Spleen (tissue), 11 donors: ENCODE measurements around the gene CD34. TPM values are rescaled to one million over a fixed set of nuclear protein-coding genes. Genes with fewer than 3 reads are reported as not detected.

ENCODE experiments used
- DNase-seq: peaks from one replicate; pipeline ENCODE4 v3.0.0-alpha.2; 2020
- H3K27ac ChIP-seq, 8 donors: fragments of 200-600 bp; sonication (generic) in 7 of 8; 1 replicate in 4 of 8; 2 replicates in 4 of 8; pipeline versions ENCODE4 v1.5.0 to v1.8.0; 2016 to 2021; ENCODE audit warnings: inconsistent platforms in 4 of 8, mild to moderate bottlenecking in 4 of 8, moderate library complexity in 1 of 8
- H3K27me3 ChIP-seq, 7 donors: fragments of 200-600 bp; sonication (generic) in 6 of 7; replicated peaks in 1 of 7; 1 replicate in 4 of 7; 2 replicates in 3 of 7; pipeline versions ENCODE4 v1.5.0 to v1.8.0; 2016 to 2021; ENCODE audit warnings: inconsistent platforms in 3 of 7, mild to moderate bottlenecking in 1 of 7
- H3K36me3 ChIP-seq, 6 donors: fragments of 200-600 bp; sonication (generic) in 5 of 6; 1 replicate in 4 of 6; 2 replicates in 2 of 6; pipeline versions ENCODE4 v1.5.0 to v1.8.0; 2016 to 2021; ENCODE audit warnings: inconsistent platforms in 2 of 6
- H3K4me1 ChIP-seq, 6 donors: fragments of 200-600 bp; sonication (generic) in 5 of 6; 1 replicate in 3 of 6; 2 replicates in 3 of 6; pipeline versions ENCODE4 v1.5.0 to v1.8.0; 2016 to 2021; ENCODE audit warnings: inconsistent platforms in 3 of 6
- H3K4me3 ChIP-seq, 8 donors: fragments of 200-600 bp; sonication (generic) in 7 of 8; 1 replicate in 4 of 8; 2 replicates in 4 of 8; pipeline versions ENCODE4 v1.5.0 to v1.8.0; 2016 to 2021; ENCODE audit warnings: inconsistent platforms in 4 of 8, mild to moderate bottlenecking in 4 of 8, moderate library complexity in 2 of 8
- H3K9me3 ChIP-seq, 8 donors: fragments of 200-600 bp; sonication (generic) in 7 of 8; 1 replicate in 4 of 8; 2 replicates in 4 of 8; pipeline versions ENCODE4 v1.5.0 to v1.8.0; 2016 to 2021; ENCODE audit warnings: inconsistent platforms in 4 of 8
- CTCF ChIP-seq, 11 experiments: fragments of 200-600 bp in 7 of 11; fragments of 450-650 bp in 4 of 11; sonication (generic) in 4 of 11; IDR thresholded peaks in 8 of 11; conservative IDR thresholded peaks in 3 of 11; 1 replicate in 7 of 11; 2 replicates in 4 of 11; pipeline versions ENCODE4 v1.4.0 to v1.8.0; 2016 to 2021; ENCODE audit warnings: antibody characterized with exemption in 11 of 11, inconsistent platforms in 4 of 11, mild to moderate bottlenecking in 1 of 11
- POLR2A ChIP-seq, 3 donors: fragments of 450-650 bp; IDR thresholded peaks; one replicate each; pipeline ENCODE4 v1.5.1; 2017; ENCODE audit warnings: antibody characterized with exemption in 3 of 3, mild to moderate bottlenecking in 1 of 3
- POLR2AphosphoS5 ChIP-seq, 3 donors: sonication (generic); formaldehyde crosslinking; IDR thresholded peaks; one replicate each; pipeline ENCODE4 v1.5.1; 2017; ENCODE audit warnings: antibody characterized with exemption in 3 of 3
- WGBS, 5 donors: extraction: QIAGEN DNeasy Blood & Tissue Kit in 3 of 5; methylation state at CpG; one replicate each; pipeline versions ENCODE4 v1.1.5 to v1.1.7; 2013 to 2018; 5-methylcytosine and 5-hydroxymethylcytosine counted together
- intact Hi-C: fragments of 100-400 bp; cut with DNase I; formaldehyde crosslinking; loops from one replicate; pipeline ENCODE4 v1.15.0; 2023; ENCODE audit warnings: low total_unique reads
- polyA plus RNA-seq, 3 donors: library from polyadenylated mRNA; stranded (reverse); fragments of 200-250 nt; gene quantifications; one replicate each; pipeline ENCODE4 v1.2.1, GENCODE V29; 2013
- total RNA-seq, 7 donors: library from RNA; depleted of rRNA in 3 of 7; stranded (reverse); fragments of >200 nt in 3 of 7; fragmentation: NEBNext Ultra II Directional in 4 of 7; extraction: Animal tissue kit (Norgen Biotek cat#: 25700) in 4 of 7; gene quantifications; one replicate each; pipeline versions ENCODE4 v1.1.0 to v1.2.1, GENCODE V29; 2016 to 2021
- donor health status: healthy with polysubstance abuse.
- donor health status: DM: no; HTN: no; CAD: no; lungs with moderate emphysema.
- donor health status: DM: no; HTN: no; CAD: no.
- donor health status: Bipolar disorder and iron deficiency.
- donor health status: healthy.
- donor health status: DM: no; HTN: no; CAD: no.
- donor health status: DM: yes; HTN: yes; CAD: no.

CD34 gene
- total and polyA plus RNA-seq, 10 donors, result 5.1 to 31.5 (median 17.5) TPM

DNA sequence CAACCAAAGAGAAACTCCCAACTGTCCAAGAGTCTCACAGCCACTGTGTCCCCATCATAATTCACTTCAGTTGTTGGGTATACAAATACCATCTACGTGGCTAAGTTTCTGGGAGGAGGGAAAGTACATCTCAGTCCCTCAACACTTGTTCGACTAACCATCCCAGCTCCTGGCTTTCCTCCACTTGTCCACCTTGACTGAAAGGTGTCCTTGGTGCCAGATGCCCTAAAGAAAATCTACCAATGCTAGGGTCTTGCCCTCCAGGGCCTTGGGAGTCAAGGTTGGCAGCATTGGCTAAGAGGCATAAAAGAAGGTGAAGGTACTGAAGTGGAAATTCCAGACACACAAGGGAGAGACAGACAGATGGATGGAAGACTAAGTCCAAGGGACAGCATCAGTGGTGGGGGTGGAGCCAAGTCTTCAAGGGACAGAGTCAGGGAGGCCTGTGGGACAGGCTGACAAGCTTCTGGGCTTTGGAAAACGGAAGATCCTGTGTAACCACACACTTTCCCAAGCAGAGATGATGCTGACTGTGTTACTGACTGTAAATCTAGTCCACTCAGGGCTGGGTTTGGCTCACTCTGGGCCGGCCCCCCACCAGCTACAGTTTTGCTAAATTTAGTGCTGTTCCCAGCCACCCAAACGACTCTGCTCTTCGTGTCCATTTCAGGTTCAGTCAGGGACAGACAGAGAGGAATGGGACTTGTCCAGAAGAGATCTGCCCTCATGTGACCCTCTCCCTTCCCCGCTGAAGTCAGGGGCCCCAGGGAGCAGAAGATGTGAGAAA is 60.1 kb downstream of the CD34 start:
- no peak for DNase-seq
- no peak overlapping the region for H3K4me3 ChIP-seq
- H3K9me3 ChIP-seq, result no peaks in the 10 kb centered on the region
- WGBS, 5 donors, result 67 to 86% (median 78%) methylated on average over 7 of the region's 7 CpGs
- no peaks in the 10 kb centered on the region for H3K27me3 ChIP-seq
- no peak for TF ChIP-seq CTCF (IDR thresholded peaks at IDR 0.05 in 8 of 11, conservative IDR thresholded peaks at IDR 0.05 in 3 of 11)
- no peak for TF ChIP-seq POLR2A (IDR thresholded peaks at IDR 0.05)
- no peak for TF ChIP-seq POLR2AphosphoS5 (IDR thresholded peaks at IDR 0.05)
- peak overlapping the region in 7 of 8 donors; percentile 25 to 87 (median 81) for H3K27ac ChIP-seq
- intact Hi-C loops, result no loop called here
- H3K36me3 ChIP-seq, result peaks cover 0 to 47% (median 0%) of the 10 kb centered on the region in 6 donors
- H3K4me1 ChIP-seq, result peaks cover 46 to 99% (median 93%) of the 10 kb centered on the region in 6 donors

DNA sequence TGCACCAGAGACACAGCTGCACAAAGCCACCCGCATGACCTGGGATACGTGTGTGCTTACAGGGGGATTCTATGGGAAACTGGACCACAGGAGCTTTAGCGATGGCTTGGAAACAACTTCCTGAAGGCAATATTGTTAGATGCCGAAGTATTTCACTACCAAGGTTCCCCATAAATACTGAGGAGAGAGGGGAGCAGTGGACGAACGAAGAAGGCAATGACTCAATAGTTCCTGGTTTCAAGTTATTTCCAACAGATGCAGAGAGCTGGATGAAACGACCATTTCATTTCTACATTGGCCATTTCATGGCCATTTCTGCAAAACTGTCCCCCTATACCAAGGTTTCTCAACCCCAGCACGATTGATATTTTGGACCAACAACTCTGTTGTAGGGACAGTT is 61.3 kb downstream of the CD34 start:
- intact Hi-C loops, result no loop called here
- TF ChIP-seq CTCF (IDR thresholded peaks at IDR 0.05 in 8 of 11, conservative IDR thresholded peaks at IDR 0.05 in 3 of 11) (no peak), POLR2A (IDR thresholded peaks at IDR 0.05) (no peak), POLR2AphosphoS5 (IDR thresholded peaks at IDR 0.05) (no peak)
- no peaks in the 10 kb centered on the region for H3K9me3 ChIP-seq
- H3K27me3 ChIP-seq, result no peaks in the 10 kb centered on the region
- no peak overlapping the region for H3K4me3 ChIP-seq
- peaks cover 0 to 41% (median 0%) of the 10 kb centered on the region in 6 donors for H3K36me3 ChIP-seq
- peak overlapping the region; percentile 40 to 87 (median 76) for H3K27ac ChIP-seq
- no peak for DNase-seq
- WGBS, 5 donors, result 43 to 69% (median 51%) methylated on average over 8 of the region's 8 CpGs
- H3K4me1 ChIP-seq, result peaks cover 55 to 100% (median 94%) of the 10 kb centered on the region in 6 donors

- WGBS, 5 donors, result 33 to 53% (median 47%) methylated on average over 3 of the region's 3 CpGs
- H3K4me1 ChIP-seq, result peaks cover 54 to 100% (median 94%) of the 10 kb centered on the region in 6 donors
Observed at GRCh38 chr1:207849016-207849415, 61.9 kb downstream of the CD34 start.

More at GRCh38 chr1:207849016-207849415, 61.9 kb downstream of the CD34 start:
- H3K27me3 ChIP-seq, result no peaks in the 10 kb centered on the region
- TF ChIP-seq POLR2AphosphoS5 (IDR thresholded peaks at IDR 0.05), result no peak
- TF ChIP-seq CTCF (IDR thresholded peaks at IDR 0.05 in 8 of 11, conservative IDR thresholded peaks at IDR 0.05 in 3 of 11), result no peak
- no peak for TF ChIP-seq POLR2A (IDR thresholded peaks at IDR 0.05)
- no peak for DNase-seq
- H3K36me3 ChIP-seq, result peaks cover 0 to 38% (median 0%) of the 10 kb centered on the region in 6 donors
- H3K27ac ChIP-seq, result peak overlapping the region; percentile 40 to 87 (median 76)
- peak overlapping the region in 1 of 8 donors; percentile 12 for H3K4me3 ChIP-seq
- intact Hi-C loops, result no loop called here
- no peaks in the 10 kb centered on the region for H3K9me3 ChIP-seq
